Measurements from ENCODE around the gene OR10D3. TPM values are rescaled to one million over a fixed set of nuclear protein-coding genes. Genes with fewer than 3 reads are reported as not detected.

OR10D3 gene
- polyA plus RNA-seq, 1 experiment: not detected

GRCh38 chr11:124200671-124201070 is 17.5 kb downstream of the OR10D3 start:
- no peaks in the 10 kb centered on the region for H3K27me3 ChIP-seq (ENCODE audit: control insufficient read depth, insufficient read depth, low read length)
- no peak for DNase-seq (ENCODE audit: low read depth)
- no peaks in the 10 kb centered on the region for H3K36me3 ChIP-seq (ENCODE audit: control insufficient read depth, insufficient read depth, low read length)
- no peak for TF ChIP-seq CTCF (IDR thresholded peaks at IDR 0.05; ENCODE audit: insufficient read depth, low read depth, low read length)
- ChIA-PET CTCF (no interaction called here), POLR2A (no interaction called here)
- H3K4me3 ChIP-seq (ENCODE audit: low read depth, low read length): no peak overlapping the region

- no peaks in the 10 kb centered on the region for H3K36me3 ChIP-seq (ENCODE audit: control insufficient read depth, insufficient read depth, low read length)
- H3K27me3 ChIP-seq (ENCODE audit: control insufficient read depth, insufficient read depth, low read length): no peaks in the 10 kb centered on the region
- no peak for DNase-seq (ENCODE audit: low read depth)
- H3K4me3 ChIP-seq (ENCODE audit: low read depth, low read length): no peak overlapping the region
- no peak for TF ChIP-seq CTCF (IDR thresholded peaks at IDR 0.05; ENCODE audit: insufficient read depth, low read depth, low read length)
- CTCF ChIA-PET: interaction anchor here (1.9 kb wide), 1 partner anchor 8 kb away, joined by 5 read pairs; no protein-coding TSS in a partner anchor
- POLR2A ChIA-PET: no interaction called here
These were observed 19.8 kb downstream of the OR10D3 start for GRCh38 chr11:124202951-124203350.

GRCh38 chr11:124204008-124204407 is 20.9 kb downstream of the OR10D3 start:
- ChIA-PET POLR2A (no interaction called here), CTCF (interaction anchor here (1.9 kb wide), 1 partner anchor 9 kb away, joined by 5 read pairs; no protein-coding TSS in a partner anchor)

GRCh38 chr11:124207102-124207792 is 24.1 kb downstream of the OR10D3 start:
- POLR2A ChIA-PET: no interaction called here
- CTCF ChIA-PET: interaction anchor here (0.7 to 1.2 kb wide), 4 partner anchors 13 to 138 kb away, joined by 3 read pairs; no protein-coding TSS in a partner anchor
- no peak for TF ChIP-seq CTCF (IDR thresholded peaks at IDR 0.05; ENCODE audit: insufficient read depth, low read depth, low read length)
- no peak for DNase-seq (ENCODE audit: low read depth)
- H3K36me3 ChIP-seq (ENCODE audit: control insufficient read depth, insufficient read depth, low read length): no peaks in the 10 kb centered on the region
- H3K4me3 ChIP-seq (ENCODE audit: low read depth, low read length): no peak overlapping the region
- no peaks in the 10 kb centered on the region for H3K27me3 ChIP-seq (ENCODE audit: control insufficient read depth, insufficient read depth, low read length)

More at GRCh38 chr11:124204008-124204407, 20.9 kb downstream of the OR10D3 start:
- Histone ChIP-seq H3K27me3 (ENCODE audit: control insufficient read depth, insufficient read depth, low read length) (no peaks in the 10 kb centered on the region), H3K36me3 (ENCODE audit: control insufficient read depth, insufficient read depth, low read length) (no peaks in the 10 kb centered on the region), H3K4me3 (ENCODE audit: low read depth, low read length) (no peak overlapping the region)
- TF ChIP-seq CTCF (IDR thresholded peaks at IDR 0.05; ENCODE audit: insufficient read depth, low read depth, low read length): no peak
- no peak for DNase-seq (ENCODE audit: low read depth)

- no peak for DNase-seq (ENCODE audit: low read depth)
- TF ChIP-seq CTCF (IDR thresholded peaks at IDR 0.05; ENCODE audit: insufficient read depth, low read depth, low read length): no peak
- no peak overlapping the region for H3K4me3 ChIP-seq (ENCODE audit: low read depth, low read length)
- ChIA-PET POLR2A (no interaction called here), CTCF (interaction anchor here (1.1 to 1.2 kb wide), 2 partner anchors 11 to 140 kb away, joined by 3 read pairs; no protein-coding TSS in a partner anchor)
- H3K36me3 ChIP-seq (ENCODE audit: control insufficient read depth, insufficient read depth, low read length): no peaks in the 10 kb centered on the region
- H3K27me3 ChIP-seq (ENCODE audit: control insufficient read depth, insufficient read depth, low read length): no peaks in the 10 kb centered on the region
These were observed 26.7 kb downstream of the OR10D3 start for GRCh38 chr11:124209824-124210357.

Measured in BJ (cell line).